CD4-positive, CD25-positive, alpha-beta regulatory T cell (primary cell): Measurements from ENCODE around the gene AFG1L. TPM values are rescaled to one million over a fixed set of nuclear protein-coding genes. Genes with fewer than 3 reads are reported as not detected.
"Not testable (repeated sequence)": the region's sequence is repeated elsewhere in the genome, so short reads cannot be mapped to it uniquely, and the experiment has no call there.

Experiments
- ATAC-seq, 2 donors: fragments of 150-1000 bp; cut with Tn5 transposase; one replicate each; pipeline ENCODE4 v1.10.0; 2021; ENCODE audit warnings: low read depth in 2 of 2, moderate number of reproducible peaks in 2 of 2, moderate library complexity in 1 of 2
- DNase-seq, 3 donors: peaks; one replicate each; pipeline versions ENCODE4 v3.0.0 to v3.0.0-alpha.2; 2012 to 2022; ENCODE audit warnings: mixed read lengths in 1 of 3
- H3K27ac ChIP-seq: one replicate; pipeline ENCODE4 v1.7.0; 2013; ENCODE audit warnings: mild to moderate bottlenecking, low read length; ENCODE audit not compliant: insufficient read depth, poor library complexity, severe bottlenecking
- H3K27me3 ChIP-seq: one replicate; pipeline ENCODE4 v1.7.0; 2013; ENCODE audit warnings: low read length; ENCODE audit not compliant: control insufficient read depth, insufficient read depth
- H3K36me3 ChIP-seq: one replicate; pipeline ENCODE4 v1.7.0; 2013; ENCODE audit warnings: mild to moderate bottlenecking, low read length, moderate library complexity; ENCODE audit not compliant: control insufficient read depth, insufficient read depth
- H3K4me1 ChIP-seq: 2 replicates; pipeline ENCODE4 v1.7.0; 2013; ENCODE audit warnings: mild to moderate bottlenecking, low read length; ENCODE audit not compliant: insufficient read depth, control insufficient read depth, poor library complexity, severe bottlenecking
- H3K4me3 ChIP-seq: one replicate; pipeline ENCODE4 v1.7.0; 2013; ENCODE audit warnings: low read depth, mild to moderate bottlenecking, low read length, moderate library complexity
- H3K9me3 ChIP-seq, 2 experiments: 1 replicate in 1 of 2; 2 replicates in 1 of 2; pipeline ENCODE4 v1.7.0; 2013; ENCODE audit warnings: low read length in 2 of 2, mild to moderate bottlenecking in 1 of 2, moderate library complexity in 1 of 2; ENCODE audit not compliant: control insufficient read depth in 2 of 2
- H3K27ac Mint-ChIP-seq, 3 donors: one replicate each; pipeline ENCODE4 v1.8.0; 2020 to 2022; ENCODE audit warnings: mild to moderate bottlenecking in 3 of 3, mixed read lengths in 3 of 3, moderate library complexity in 2 of 3
- H3K27me3 Mint-ChIP-seq: one replicate; pipeline ENCODE4 v1.8.0; 2022; ENCODE audit warnings: mild to moderate bottlenecking, mixed read lengths
- H3K36me3 Mint-ChIP-seq: one replicate; pipeline ENCODE4 v1.8.0; 2020; ENCODE audit warnings: mixed read lengths
- H3K4me1 Mint-ChIP-seq, 4 donors: one replicate each; pipeline ENCODE4 v1.8.0; 2020 to 2022; ENCODE audit warnings: mixed read lengths in 4 of 4, mild to moderate bottlenecking in 1 of 4
- H3K4me3 Mint-ChIP-seq, 4 donors: one replicate each; pipeline ENCODE4 v1.8.0; 2020 to 2022; ENCODE audit warnings: mild to moderate bottlenecking in 4 of 4, mixed read lengths in 4 of 4, moderate library complexity in 3 of 4
- H3K9me3 Mint-ChIP-seq, 7 donors: one replicate each; pipeline ENCODE4 v1.8.0; 2020 to 2022; ENCODE audit warnings: mixed read lengths in 7 of 7, mild to moderate bottlenecking in 3 of 7, moderate library complexity in 2 of 7
- polyA plus RNA-seq, 4 donors: library from polyadenylated mRNA; unstranded; fragments of 300-500 nt; fragmentation: Illumina TruSeq; gene quantifications; one replicate each; pipeline ENCODE4 v1.2.3, GENCODE V29; 2021
- total RNA-seq: library from RNA; stranded (reverse); gene quantifications from one replicate; pipeline ENCODE4 v1.2.3, GENCODE V29; 2022

Gene AFG1L
- total and polyA plus RNA-seq, 5 donors from 2014 or later: 0.55 to 4.4 (median 2.2) TPM

- H3K27ac Mint-ChIP-seq: no peak overlapping the region
- no peak overlapping the region for H3K4me3 Mint-ChIP-seq
- H3K36me3 ChIP-seq: no peaks in the 10 kb centered on the region
- H3K36me3 Mint-ChIP-seq: peaks cover 4% of the 10 kb centered on the region
- no peaks in the 10 kb centered on the region for H3K9me3 ChIP-seq
- DNase-seq (no peak), ATAC-seq (no peak)
- no peaks in the 10 kb centered on the region for H3K27me3 Mint-ChIP-seq
- no peaks in the 10 kb centered on the region for H3K27me3 ChIP-seq
- no peaks in the 10 kb centered on the region for H3K4me1 Mint-ChIP-seq
- no peak overlapping the region for H3K4me3 ChIP-seq
- H3K4me1 ChIP-seq: no peaks in the 10 kb centered on the region
- H3K27ac ChIP-seq: no peak overlapping the region
- H3K9me3 Mint-ChIP-seq: no peaks in the 10 kb centered on the region
Measured at GRCh38 chr6:108437821-108438220, 143.0 kb downstream of the AFG1L start.

- Mint-ChIP-seq H3K4me1 (no peaks in the 10 kb centered on the region), H3K27me3 (no peaks in the 10 kb centered on the region), H3K9me3 (peaks cover 0 to under 1% (median 0%) of the 10 kb centered on the region in 7 donors), H3K36me3 (peaks cover 6% of the 10 kb centered on the region), H3K4me3 (no peak overlapping the region), H3K27ac (no peak overlapping the region)
- H3K27ac ChIP-seq: no peak overlapping the region
- H3K4me3 ChIP-seq: no peak overlapping the region
- H3K27me3 ChIP-seq: no peaks in the 10 kb centered on the region
- DNase-seq (no peak), ATAC-seq (no peak)
- H3K4me1 ChIP-seq: no peaks in the 10 kb centered on the region
- no peaks in the 10 kb centered on the region for H3K9me3 ChIP-seq
- no peaks in the 10 kb centered on the region for H3K36me3 ChIP-seq
Measured at GRCh38 chr6:108438918-108439317, 144.1 kb downstream of the AFG1L start.

GRCh38 chr6:108441141-108441540 is 146.3 kb downstream of the AFG1L start:
- no peak overlapping the region for H3K4me3 Mint-ChIP-seq
- no peak for ATAC-seq
- no peak overlapping the region for H3K27ac ChIP-seq
- H3K9me3 ChIP-seq: no peaks in the 10 kb centered on the region
- H3K27me3 ChIP-seq: no peaks in the 10 kb centered on the region
- H3K36me3 Mint-ChIP-seq: peaks cover 5% of the 10 kb centered on the region
- no peak overlapping the region for H3K27ac Mint-ChIP-seq
- no peaks in the 10 kb centered on the region for H3K27me3 Mint-ChIP-seq
- H3K36me3 ChIP-seq: no peaks in the 10 kb centered on the region
- H3K9me3 Mint-ChIP-seq: peaks cover 0 to 1% (median 0%) of the 10 kb centered on the region in 7 donors
- DNase-seq: no peak
- no peaks in the 10 kb centered on the region for H3K4me1 ChIP-seq
- peaks cover 0 to 11% (median 9%) of the 10 kb centered on the region in 4 donors for H3K4me1 Mint-ChIP-seq
- no peak overlapping the region for H3K4me3 ChIP-seq

- Histone ChIP-seq H3K27ac (no peak overlapping the region), H3K27me3 (no peaks in the 10 kb centered on the region), H3K4me3 (no peak overlapping the region), H3K9me3 (no peaks in the 10 kb centered on the region), H3K4me1 (no peaks in the 10 kb centered on the region), H3K36me3 (no peaks in the 10 kb centered on the region)
- Mint-ChIP-seq H3K4me1 (peaks cover 0 to 11% (median 9%) of the 10 kb centered on the region in 4 donors), H3K27me3 (no peaks in the 10 kb centered on the region), H3K27ac (no peak overlapping the region), H3K9me3 (peaks cover 0 to 1% (median 0%) of the 10 kb centered on the region in 7 donors), H3K4me3 (no peak overlapping the region), H3K36me3 (peaks cover 5% of the 10 kb centered on the region)
- no peak for ATAC-seq
- DNase-seq: no peak
Measured at GRCh38 chr6:108442770-108443520, 148.1 kb downstream of the AFG1L start.

GRCh38 chr6:108446629-108447150 is 151.8 kb downstream of the AFG1L start:
- Mint-ChIP-seq H3K36me3 (peaks cover 11% of the 10 kb centered on the region), H3K27ac (no peak overlapping the region), H3K4me3 (no peak overlapping the region), H3K27me3 (no peaks in the 10 kb centered on the region), H3K4me1 (peaks cover 0 to 11% (median 9%) of the 10 kb centered on the region in 4 donors), H3K9me3 (peaks cover 0 to 1% (median 0%) of the 10 kb centered on the region in 7 donors)
- no peak for ATAC-seq
- no peaks in the 10 kb centered on the region for H3K27me3 ChIP-seq
- DNase-seq: no peak
- no peaks in the 10 kb centered on the region for H3K4me1 ChIP-seq
- no peak overlapping the region for H3K27ac ChIP-seq
- H3K4me3 ChIP-seq: no peak overlapping the region
- H3K9me3 ChIP-seq: no peaks in the 10 kb centered on the region
- no peaks in the 10 kb centered on the region for H3K36me3 ChIP-seq

GRCh38 chr6:108448481-108448880 is 153.6 kb downstream of the AFG1L start:
- Histone ChIP-seq H3K36me3 (no peaks in the 10 kb centered on the region), H3K27me3 (no peaks in the 10 kb centered on the region), H3K4me1 (no peaks in the 10 kb centered on the region), H3K9me3 (no peaks in the 10 kb centered on the region), H3K27ac (no peak overlapping the region), H3K4me3 (no peak overlapping the region)
- H3K4me3 Mint-ChIP-seq: no peak overlapping the region
- H3K9me3 Mint-ChIP-seq: peaks cover 0 to 1% (median 0%) of the 10 kb centered on the region in 7 donors
- H3K27ac Mint-ChIP-seq: no peak overlapping the region
- no peaks in the 10 kb centered on the region for H3K27me3 Mint-ChIP-seq
- H3K36me3 Mint-ChIP-seq: peaks cover 6% of the 10 kb centered on the region
- no peak for ATAC-seq
- peaks cover 0 to 11% (median 9%) of the 10 kb centered on the region in 4 donors for H3K4me1 Mint-ChIP-seq
- no peak for DNase-seq

GRCh38 chr6:108449717-108450116 is 154.9 kb downstream of the AFG1L start:
- not testable (repeated sequence) for H3K36me3 ChIP-seq, H3K4me3 Mint-ChIP-seq, H3K27me3 ChIP-seq, H3K27me3 Mint-ChIP-seq, ATAC-seq, DNase-seq, H3K9me3 ChIP-seq, H3K27ac Mint-ChIP-seq, H3K36me3 Mint-ChIP-seq, H3K4me1 ChIP-seq, H3K9me3 Mint-ChIP-seq, H3K27ac ChIP-seq, H3K4me3 ChIP-seq
- peaks cover 0 to 11% (median 9%) of the 10 kb centered on the region in 4 donors for H3K4me1 Mint-ChIP-seq

- no peak overlapping the region for H3K27ac ChIP-seq
- no peak overlapping the region for H3K27ac Mint-ChIP-seq
- no peaks in the 10 kb centered on the region for H3K36me3 ChIP-seq
- peaks cover 0 to 2% (median under 1%) of the 10 kb centered on the region in 4 donors for H3K4me1 Mint-ChIP-seq
- H3K4me3 ChIP-seq: no peak overlapping the region
- DNase-seq: no peak
- H3K9me3 Mint-ChIP-seq: peaks cover 0 to 1% (median 0%) of the 10 kb centered on the region in 7 donors
- no peak for ATAC-seq
- H3K9me3 ChIP-seq: no peaks in the 10 kb centered on the region
- peaks cover 9% of the 10 kb centered on the region for H3K36me3 Mint-ChIP-seq
- no peak overlapping the region for H3K4me3 Mint-ChIP-seq
- no peaks in the 10 kb centered on the region for H3K27me3 Mint-ChIP-seq
- H3K27me3 ChIP-seq: no peaks in the 10 kb centered on the region
- H3K4me1 ChIP-seq: no peaks in the 10 kb centered on the region
Measured at GRCh38 chr6:108451816-108452215, 157.0 kb downstream of the AFG1L start.
